ENCODE measurements around the gene CCDC89.

GRCh38 chr11:85666687-85667086 is 19.3 kb downstream of the CCDC89 start:
- TF ChIP-seq, protein P1, sequence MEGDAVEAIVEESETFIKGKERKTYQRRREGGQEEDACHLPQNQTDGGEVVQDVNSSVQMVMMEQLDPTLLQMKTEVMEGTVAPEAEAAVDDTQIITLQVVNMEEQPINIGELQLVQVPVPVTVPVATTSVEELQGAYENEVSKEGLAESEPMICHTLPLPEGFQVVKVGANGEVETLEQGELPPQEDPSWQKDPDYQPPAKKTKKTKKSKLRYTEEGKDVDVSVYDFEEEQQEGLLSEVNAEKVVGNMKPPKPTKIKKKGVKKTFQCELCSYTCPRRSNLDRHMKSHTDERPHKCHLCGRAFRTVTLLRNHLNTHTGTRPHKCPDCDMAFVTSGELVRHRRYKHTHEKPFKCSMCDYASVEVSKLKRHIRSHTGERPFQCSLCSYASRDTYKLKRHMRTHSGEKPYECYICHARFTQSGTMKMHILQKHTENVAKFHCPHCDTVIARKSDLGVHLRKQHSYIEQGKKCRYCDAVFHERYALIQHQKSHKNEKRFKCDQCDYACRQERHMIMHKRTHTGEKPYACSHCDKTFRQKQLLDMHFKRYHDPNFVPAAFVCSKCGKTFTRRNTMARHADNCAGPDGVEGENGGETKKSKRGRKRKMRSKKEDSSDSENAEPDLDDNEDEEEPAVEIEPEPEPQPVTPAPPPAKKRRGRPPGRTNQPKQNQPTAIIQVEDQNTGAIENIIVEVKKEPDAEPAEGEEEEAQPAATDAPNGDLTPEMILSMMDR (IDR thresholded peaks at IDR 0.05): no peak
- no peak for TF ChIP-seq POLR2AphosphoS5 (IDR thresholded peaks at IDR 0.05)

Measured in sigmoid colon (tissue), 4 donors.